Activated naive CD4-positive, alpha-beta T cell (primary cell): ENCODE data around the gene GNAS-AS1.

Source experiments
- DNase-seq, 4 experiments: peaks; one replicate each; lab custom pipeline; 2025; lab: John Stamatoyannopoulos, UW

Gene GNAS-AS1

GRCh38 chr20:58855506-58856389 is 5.0 kb upstream of the GNAS-AS1 start:
- no peak for DNase-seq

DNA sequence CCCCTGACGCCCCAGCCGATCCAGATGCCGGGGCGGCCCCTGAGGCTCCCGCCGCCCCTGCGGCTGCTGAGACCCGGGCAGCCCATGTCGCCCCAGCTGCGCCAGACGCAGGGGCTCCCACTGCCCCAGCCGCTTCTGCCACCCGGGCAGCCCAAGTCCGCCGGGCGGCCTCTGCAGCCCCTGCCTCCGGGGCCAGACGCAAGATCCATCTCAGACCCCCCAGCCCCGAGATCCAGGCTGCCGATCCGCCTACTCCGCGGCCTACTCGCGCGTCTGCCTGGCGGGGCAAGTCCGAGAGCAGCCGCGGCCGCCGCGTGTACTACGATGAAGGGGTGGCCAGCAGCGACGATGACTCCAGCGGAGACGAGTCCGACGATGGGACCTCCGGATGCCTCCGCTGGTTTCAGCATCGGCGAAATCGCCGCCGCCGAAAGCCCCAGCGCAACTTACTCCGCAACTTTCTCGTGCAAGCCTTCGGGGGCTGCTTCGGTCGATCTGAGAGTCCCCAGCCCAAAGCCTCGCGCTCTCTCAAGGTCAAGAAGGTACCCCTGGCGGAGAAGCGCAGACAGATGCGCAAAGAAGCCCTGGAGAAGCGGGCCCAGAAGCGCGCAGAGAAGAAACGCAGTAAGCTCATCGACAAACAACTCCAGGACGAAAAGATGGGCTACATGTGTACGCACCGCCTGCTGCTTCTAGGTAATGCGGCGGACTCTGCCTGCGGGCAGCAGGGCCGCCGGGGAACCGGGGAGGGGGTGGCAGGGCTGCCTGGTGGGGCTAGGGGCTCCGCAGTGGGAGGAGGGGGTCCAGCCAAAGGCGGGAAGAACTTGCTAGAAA is 4.2 kb upstream of the GNAS-AS1 start:
- no peak for DNase-seq

DNA sequence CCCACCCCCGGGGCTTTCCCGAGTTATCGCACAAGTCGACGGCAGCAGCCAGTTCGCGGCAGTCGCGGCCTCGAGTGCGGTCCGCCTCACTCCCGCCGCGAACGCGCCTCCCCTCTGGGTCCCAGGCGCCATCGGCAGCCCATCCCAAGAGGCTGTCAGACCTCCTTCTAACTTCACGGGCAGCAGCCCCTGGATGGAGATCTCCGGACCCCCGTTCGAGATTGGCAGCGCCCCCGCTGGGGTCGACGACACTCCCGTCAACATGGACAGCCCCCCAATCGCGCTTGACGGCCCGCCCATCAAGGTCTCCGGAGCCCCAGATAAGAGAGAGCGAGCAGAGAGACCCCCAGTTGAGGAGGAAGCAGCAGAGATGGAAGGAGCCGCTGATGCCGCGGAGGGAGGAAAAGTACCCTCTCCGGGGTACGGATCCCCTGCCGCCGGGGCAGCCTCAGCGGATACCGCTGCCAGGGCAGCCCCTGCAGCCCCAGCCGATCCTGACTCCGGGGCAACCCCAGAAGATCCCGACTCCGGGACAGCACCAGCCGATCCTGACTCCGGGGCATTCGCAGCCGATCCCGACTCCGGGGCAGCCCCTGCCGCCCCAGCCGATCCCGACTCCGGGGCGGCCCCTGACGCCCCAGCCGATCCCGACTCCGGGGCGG is 3.4 kb upstream of the GNAS-AS1 start:
- no peak for DNase-seq

GRCh38 chr20:58853466-58853865 is 2.8 kb upstream of the GNAS-AS1 start:
- DNase-seq = no peak

GRCh38 chr20:58852543-58853271 is 2.0 kb upstream of the GNAS-AS1 start, which contains the start of gene GNAS:
GNAS (plus strand) TSS chr20:58852716.
- peak in 1 of 4 experiments; percentile 26 for DNase-seq

GRCh38 chr20:58851969-58852458 is 1.3 kb upstream of the GNAS-AS1 start:
- no peak for DNase-seq

- no peak for DNase-seq
Measured at GRCh38 chr20:58851221-58851968, 693 bp upstream of the GNAS-AS1 start.

- no peak for DNase-seq
Measured at GRCh38 chr20:58847463-58847862, 3.2 kb downstream of the GNAS-AS1 start.

DNA sequence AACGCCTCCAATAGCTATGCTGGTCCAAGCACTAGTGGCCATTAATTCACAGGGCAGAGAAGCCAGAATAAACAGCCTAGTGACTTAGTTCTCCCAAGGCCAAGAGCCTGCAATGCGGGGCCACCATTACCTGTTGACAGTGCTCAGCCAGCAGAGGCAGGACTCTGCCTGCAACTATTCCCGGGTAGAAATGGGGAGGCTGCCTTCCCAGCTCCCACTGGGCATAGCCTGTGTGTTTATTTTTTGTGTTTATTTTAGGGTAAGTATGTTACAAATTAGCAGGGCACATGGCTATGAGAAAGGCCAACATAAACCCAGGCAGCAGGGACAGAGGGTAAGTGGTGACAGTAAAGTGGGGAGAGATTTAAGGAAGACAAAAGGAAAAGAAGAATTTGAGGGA is 5.0 kb downstream of the GNAS-AS1 start:
- no peak for DNase-seq

DNA sequence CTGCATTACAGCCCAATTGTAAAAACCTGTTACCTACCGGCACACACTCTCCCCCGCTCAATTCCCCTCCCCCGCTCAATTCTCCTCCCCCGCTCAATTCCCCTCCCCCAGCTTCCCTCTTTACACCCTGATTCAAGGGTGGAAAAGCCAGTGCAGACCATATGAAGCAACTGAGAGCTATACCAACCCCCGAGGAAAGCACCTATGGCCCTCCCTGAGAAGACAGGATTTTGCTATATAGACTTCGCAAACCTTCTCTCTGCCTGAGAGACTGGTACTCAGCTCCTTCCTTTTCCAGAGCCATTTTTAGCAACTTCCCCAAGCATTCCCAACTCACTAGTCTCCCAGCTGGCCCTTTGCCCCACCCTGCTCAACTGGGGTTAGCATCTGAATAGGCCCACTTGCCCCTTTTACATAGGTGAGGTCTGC is 7.6 kb downstream of the GNAS-AS1 start:
- no peak for DNase-seq

- DNase-seq = no peak
Measured at GRCh38 chr20:58842276-58842675, 8.4 kb downstream of the GNAS-AS1 start.

GRCh38 chr20:58841539-58842264 is 9.0 kb downstream of the GNAS-AS1 start:
- no peak for DNase-seq

- no peak for DNase-seq
Measured at GRCh38 chr20:58840816-58841538, 9.7 kb downstream of the GNAS-AS1 start.

- DNase-seq = no peak
Measured at GRCh38 chr20:58839991-58840747, 10.5 kb downstream of the GNAS-AS1 start.

DNA sequence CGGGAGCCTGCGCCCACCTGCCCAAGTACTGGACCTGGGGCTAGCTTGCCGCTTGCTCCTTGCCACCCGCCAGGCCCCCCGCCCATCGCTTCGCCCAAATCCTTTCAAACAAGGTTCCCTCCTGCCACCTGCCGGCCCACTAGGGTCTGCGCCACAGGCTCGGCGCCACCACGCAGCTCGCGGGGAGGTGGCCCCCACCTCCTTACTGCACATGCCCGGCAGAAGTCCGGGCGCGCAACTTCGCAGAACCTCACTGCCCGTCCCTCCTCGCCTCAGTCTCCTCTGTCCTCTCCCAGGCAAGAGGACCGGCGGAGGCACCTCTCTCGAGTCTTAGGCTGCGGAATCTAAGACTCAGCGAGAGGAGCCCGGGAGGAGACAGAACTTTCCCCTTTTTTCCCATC is 11.2 kb downstream of the GNAS-AS1 start:
- DNase-seq = peak in 1 of 4 experiments; percentile 37

GRCh38 chr20:58838174-58838573 is 12.5 kb downstream of the GNAS-AS1 start:
- no peak for DNase-seq

GRCh38 chr20:58837717-58838116 is 13.0 kb downstream of the GNAS-AS1 start:
- DNase-seq = no peak

- no peak for DNase-seq
Measured at GRCh38 chr20:58836616-58837204, 14.0 kb downstream of the GNAS-AS1 start.
